NCI-H1105 (cell line): ENCODE results near the gene CA10.

ENCODE experiments used
- DNase-seq: peaks from one replicate; lab custom pipeline; 2025; lab: John Stamatoyannopoulos, UW

The CA10 gene

GRCh38 chr17:52047086-52047485 is 111.4 kb downstream of the CA10 start:
- DNase-seq: no peak

DNA sequence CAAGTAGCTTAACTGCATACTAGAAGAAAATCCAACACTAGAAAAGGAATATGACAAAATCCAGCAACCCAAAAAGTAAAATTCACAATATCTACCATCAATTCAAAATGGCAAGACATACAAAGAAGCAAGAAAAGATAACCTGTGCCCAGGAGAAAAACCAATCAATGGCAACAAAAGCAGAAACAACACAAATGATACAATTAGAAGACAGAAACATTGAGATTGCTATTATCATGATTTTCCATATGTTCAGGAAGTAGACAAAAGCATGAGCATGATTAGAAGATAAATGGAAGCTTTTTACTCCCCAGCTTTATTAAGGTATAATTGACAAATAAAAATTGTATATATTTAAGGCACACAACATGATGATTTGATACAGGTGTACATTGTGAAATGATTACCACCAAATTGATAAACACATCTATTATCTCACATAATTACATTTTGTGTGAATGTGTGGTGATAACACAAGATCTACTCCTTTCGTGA is 117.3 kb downstream of the CA10 start:
- no peak for DNase-seq

GRCh38 chr17:52036416-52036815 is 122.1 kb downstream of the CA10 start:
- no peak for DNase-seq

- no peak for DNase-seq
Observed at GRCh38 chr17:52035336-52035915, 123.1 kb downstream of the CA10 start.

GRCh38 chr17:52032454-52032853 is 126.1 kb downstream of the CA10 start:
- DNase-seq: no peak

DNA sequence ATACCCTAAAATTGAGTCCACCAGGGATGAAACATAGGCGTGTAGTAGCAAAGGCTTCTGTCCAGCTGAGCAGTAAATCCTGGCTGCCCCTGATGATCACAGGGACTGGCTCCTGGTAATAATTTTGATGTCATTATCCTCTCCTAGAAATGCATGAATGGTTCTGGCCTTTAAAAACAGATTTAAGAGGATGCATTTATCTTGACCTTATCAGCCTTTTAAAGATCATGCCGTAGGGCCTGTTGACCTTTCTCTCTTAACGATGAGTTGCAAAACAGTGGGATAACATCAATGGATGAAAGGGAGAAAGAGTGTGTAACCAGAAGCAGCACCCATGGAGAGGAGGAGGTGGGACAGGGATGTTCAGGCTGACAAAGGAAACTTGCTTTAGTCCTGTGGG is 128.5 kb downstream of the CA10 start:
- no peak for DNase-seq

DNA sequence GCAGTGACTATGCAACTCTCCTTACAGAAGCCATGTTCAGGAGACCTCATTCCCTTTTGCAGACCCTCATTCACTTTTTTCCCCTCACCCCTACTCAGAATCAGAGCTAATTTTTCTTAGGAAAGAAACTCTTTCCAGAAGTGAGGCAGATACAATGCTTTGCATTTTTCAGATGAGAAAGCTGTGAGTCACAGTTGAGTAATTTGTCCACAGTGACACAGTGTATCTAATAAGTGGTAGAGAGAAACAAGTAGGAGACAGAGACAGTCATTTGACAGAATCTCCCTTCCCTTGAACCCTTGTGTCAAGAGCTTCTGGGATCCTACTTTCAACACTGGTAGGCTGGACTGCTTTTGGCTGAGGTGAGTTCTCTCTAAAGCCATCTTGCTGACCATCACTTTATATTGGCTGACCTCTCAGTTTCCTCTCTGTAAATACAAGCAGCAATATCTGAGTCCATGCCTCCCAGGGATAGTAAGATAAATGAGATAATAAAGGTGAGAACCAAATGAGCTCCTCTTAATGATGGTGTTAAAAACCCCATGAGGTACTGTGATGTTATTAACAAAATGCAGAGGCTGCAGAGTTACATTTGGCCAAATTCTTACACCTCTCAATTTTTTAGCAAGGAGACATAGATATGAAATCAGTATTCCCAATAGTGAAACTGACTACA is 130.8 kb downstream of the CA10 start:
- no peak for DNase-seq

DNA sequence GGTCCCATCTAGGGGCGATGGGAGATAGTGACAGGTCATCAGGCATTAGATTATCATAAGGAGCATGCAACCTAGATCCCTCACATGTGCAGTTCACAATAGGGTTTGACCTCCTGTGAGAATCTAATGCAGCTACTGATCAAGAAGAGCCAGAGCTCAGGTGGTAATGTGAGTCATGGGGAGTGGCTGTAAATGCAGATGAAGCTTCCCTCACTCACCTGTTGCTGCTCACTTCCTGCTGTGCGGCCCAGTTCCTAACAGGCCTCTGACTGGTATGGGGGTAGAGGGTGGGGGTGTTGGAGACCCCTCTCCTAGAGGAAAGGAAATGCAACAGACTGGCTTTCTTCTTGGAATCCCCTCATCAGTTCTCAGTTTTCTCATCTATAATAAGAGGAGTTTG is 131.4 kb downstream of the CA10 start:
- DNase-seq: no peak

DNA sequence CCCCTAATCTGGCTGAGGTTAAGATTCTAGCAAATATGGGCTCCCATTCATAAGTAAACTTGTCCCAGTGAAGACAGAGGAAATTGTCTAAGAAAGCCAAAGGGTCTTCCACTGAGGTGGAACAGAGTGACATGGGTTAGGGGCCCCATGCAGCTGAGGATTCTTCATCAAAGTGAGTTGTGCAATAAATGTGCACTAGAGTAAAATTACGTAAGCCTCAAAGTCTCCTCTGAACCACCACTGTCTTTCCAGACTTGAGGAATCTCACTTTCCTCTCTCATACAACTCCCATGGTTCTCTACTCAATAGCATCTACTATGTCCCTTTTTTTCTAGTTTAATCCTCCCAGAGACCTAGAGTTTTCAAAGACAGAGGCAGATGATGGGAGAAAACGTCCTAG is 132.4 kb downstream of the CA10 start:
- no peak for DNase-seq

- no peak for DNase-seq
Observed at GRCh38 chr17:52025236-52025635, 133.3 kb downstream of the CA10 start.

DNA sequence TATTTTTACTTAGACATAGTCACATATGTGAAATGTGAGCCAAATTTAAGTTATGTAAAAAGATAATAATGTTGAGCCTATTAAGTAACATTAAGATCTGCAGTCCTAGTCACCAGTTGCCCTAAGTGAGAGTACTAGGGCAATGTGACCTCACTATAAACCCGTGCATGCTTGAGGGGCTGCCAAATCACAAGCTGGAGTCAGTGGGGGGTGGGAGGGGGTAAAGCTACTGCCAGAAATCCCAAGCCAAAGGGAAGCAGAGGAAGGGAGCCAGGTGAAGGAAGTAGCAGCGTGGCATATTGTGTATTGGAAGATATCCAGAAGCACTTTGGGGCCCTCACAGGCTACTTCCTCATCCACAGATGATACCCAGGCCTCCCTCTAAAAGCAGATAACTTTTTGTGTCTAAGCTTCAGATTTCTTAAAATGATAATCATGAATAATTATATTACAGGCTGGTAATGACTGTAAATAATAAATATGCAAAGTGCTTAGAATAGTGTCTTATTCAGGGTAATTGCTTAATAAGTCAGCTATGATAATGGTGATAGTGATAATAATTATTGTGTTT is 134.1 kb downstream of the CA10 start:
- DNase-seq: no peak

GRCh38 chr17:52011064-52011463 is 147.4 kb downstream of the CA10 start:
- DNase-seq: no peak

DNA sequence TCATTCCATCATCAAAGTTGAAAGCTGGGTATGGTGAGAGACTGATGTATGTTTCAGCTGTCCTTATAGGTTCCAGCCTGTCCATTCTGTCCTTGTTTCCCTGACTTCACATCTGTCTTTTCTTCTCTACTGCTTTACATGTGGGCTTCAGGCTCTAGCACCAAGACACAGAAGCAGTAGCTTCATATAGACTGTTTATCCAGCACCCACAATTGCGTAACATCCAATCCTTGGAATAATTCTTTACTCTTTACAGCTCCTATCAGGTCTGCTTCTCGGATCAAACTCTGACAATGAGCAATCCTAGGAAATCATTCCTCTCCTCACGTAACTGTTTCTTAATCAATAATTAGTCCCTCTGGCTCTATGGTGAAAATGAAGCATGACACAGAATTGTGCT is 158.9 kb downstream of the CA10 start:
- no peak for DNase-seq

GRCh38 chr17:51997723-51998122 is 160.8 kb downstream of the CA10 start:
- DNase-seq: no peak

DNA sequence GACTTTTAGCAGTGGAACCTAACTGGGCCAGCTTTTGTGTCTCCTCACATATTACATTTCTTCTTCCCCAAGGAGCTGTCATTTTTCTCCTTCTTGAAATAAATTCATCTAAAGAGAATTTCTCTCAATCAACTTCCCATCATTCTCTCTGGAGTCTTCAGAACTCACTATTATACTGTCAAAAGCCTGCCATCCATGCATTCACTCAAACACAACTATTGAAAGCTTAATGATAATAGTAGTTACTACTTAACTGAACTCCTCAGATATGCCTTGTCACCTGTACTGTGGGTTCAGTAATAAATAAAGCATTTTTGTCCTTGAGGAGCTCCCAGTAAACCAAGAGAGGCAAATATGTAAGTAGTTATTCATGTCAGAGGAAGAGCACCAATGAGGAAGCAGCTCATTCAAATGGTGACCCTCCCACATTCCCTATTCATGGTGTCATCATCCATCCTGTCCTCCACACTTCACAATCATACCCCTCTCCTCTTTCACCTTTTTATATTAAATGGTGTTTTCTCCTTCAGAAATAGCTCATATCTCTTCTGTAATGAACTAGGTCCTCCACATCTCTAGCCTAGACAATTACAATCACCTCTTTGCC is 162.6 kb downstream of the CA10 start:
- no peak for DNase-seq

GRCh38 chr17:51992864-51993416 is 165.6 kb downstream of the CA10 start:
- no peak for DNase-seq

- no peak for DNase-seq
Observed at GRCh38 chr17:51971121-51971520, 187.4 kb downstream of the CA10 start.

GRCh38 chr17:51961689-51962088 is 196.8 kb downstream of the CA10 start:
- no peak for DNase-seq

GRCh38 chr17:51957786-51958185 is 200.7 kb downstream of the CA10 start:
- DNase-seq: no peak

DNA sequence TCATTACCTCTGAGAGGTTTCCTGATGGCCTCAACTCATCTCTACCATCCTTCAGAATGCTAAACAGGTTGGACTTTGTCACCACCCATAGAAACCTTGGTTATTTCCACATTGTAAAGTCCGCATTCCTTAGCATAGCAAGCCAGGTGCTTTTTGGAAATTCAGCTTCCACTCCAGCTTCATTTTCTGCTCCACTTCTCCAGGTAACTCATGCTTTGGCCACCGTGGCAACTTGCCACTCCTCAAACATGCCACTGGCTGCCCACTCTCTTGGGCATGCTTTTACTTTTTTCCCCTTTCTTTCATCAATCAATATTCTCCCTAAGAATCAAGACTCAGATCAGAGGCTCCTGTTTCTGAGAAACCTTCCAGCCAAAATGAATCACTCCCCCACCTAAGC is 203.3 kb downstream of the CA10 start:
- DNase-seq: no peak

GRCh38 chr17:51954232-51954765 is 204.2 kb downstream of the CA10 start:
- DNase-seq: no peak

DNA sequence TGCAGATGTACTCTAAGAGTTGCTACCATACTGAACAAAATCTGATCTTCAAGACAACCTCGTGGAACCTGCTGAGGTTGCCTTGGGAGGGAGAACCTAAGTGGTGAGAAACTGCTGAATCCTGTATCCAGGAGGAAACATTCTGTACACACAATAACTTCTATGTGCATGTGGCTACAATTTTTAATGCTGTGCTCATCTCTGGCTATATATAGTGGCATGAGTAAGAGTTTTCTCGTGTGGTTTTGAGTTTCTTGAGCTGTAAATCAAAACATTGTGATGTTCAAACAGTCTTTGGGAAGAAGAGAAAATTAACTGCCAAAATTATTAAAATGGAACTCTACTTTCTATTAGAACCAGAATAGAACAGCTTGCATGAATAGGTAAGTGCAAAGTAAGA is 206.8 kb downstream of the CA10 start:
- no peak for DNase-seq

DNA sequence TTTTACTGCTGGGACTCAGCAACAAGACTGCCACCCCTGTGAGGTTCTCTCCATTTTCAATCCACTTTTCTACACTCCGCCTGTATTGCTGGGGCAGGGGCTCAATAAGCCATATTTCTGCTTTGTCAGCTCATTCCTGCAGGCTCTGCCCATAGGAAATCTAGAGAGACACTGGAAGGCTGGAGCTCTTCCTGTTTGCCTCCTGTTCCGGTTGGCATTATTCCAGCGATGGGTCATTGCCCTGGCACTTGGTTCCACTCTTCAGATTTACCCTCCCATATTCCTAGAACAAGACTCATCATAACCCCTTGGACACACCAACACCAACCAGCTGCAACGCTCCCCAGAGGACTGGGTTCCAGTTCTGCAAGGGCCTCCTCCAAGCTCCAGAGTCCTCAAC is 210.4 kb downstream of the CA10 start:
- DNase-seq: no peak
